HG03103 (cell line): ENCODE results near the gene TBX10.
"Not testable (repeated sequence)": the region's sequence is repeated elsewhere in the genome, so short reads cannot be mapped to it uniquely, and the experiment has no call there.

Experiments used
- ATAC-seq: cut with Tn5 transposase; IDR thresholded peaks from one replicate; pipeline ENCODE4 v1.9.1; 2021; ENCODE audit warnings: low read depth; ENCODE audit not compliant: unreplicated experiment

Gene TBX10

GRCh38 chr11:67646535-67647336 lies 7.2 kb upstream of the TBX10 start:
- no peak for ATAC-seq

GRCh38 chr11:67645521-67646461 lies 6.2 kb upstream of the TBX10 start:
- no peak for ATAC-seq

GRCh38 chr11:67644472-67645418 lies 5.2 kb upstream of the TBX10 start:
- no peak for ATAC-seq

- no peak for ATAC-seq
Observed at GRCh38 chr11:67644042-67644441, 4.5 kb upstream of the TBX10 start.

GRCh38 chr11:67642173-67643120 lies 2.9 kb upstream of the TBX10 start:
- ATAC-seq = no peak

- ATAC-seq = no peak
Observed at GRCh38 chr11:67641338-67642172, 2.0 kb upstream of the TBX10 start.

GRCh38 chr11:67640758-67641337 lies 1.3 kb upstream of the TBX10 start:
- no peak for ATAC-seq

- no peak for ATAC-seq
Observed at GRCh38 chr11:67640021-67640757, 626 bp upstream of the TBX10 start.

GRCh38 chr11:67638535-67639437 lies 777 bp downstream of the TBX10 start:
- no peak for ATAC-seq

GRCh38 chr11:67637441-67637840 lies 2.1 kb downstream of the TBX10 start:
- not testable (repeated sequence) for ATAC-seq

GRCh38 chr11:67636962-67637361 lies 2.6 kb downstream of the TBX10 start:
- no peak for ATAC-seq

GRCh38 chr11:67635231-67635521 lies 4.4 kb downstream of the TBX10 start:
- ATAC-seq = no peak

GRCh38 chr11:67634366-67635230 lies 5.0 kb downstream of the TBX10 start:
- no peak for ATAC-seq

- no peak for ATAC-seq
Observed at GRCh38 chr11:67633758-67634365, 5.7 kb downstream of the TBX10 start.
